ENCODE measurements around the gene CRACDL. TPM values are rescaled to one million over a fixed set of nuclear protein-coding genes. Genes with fewer than 3 reads are reported as not detected.

Gene CRACDL
- total and polyA plus RNA-seq, 2 of the 13 experiments (the other 11 are each of a cell fraction or from before 2014, with no cell fraction given): 0.15 to 0.26 TPM

GRCh38 chr2:98802344-98802743 lies 133.7 kb downstream of the CRACDL start:
- Histone ChIP-seq H3K9ac (ENCODE audit: insufficient read depth, low read depth, low read length) (no peak overlapping the region), H3K27ac (ENCODE audit: extremely low read length, insufficient read depth, low read length) (no peak overlapping the region), H3K79me2 (ENCODE audit: insufficient read depth, low read length) (no peaks in the 10 kb centered on the region), H3K9me3 (ENCODE audit: low read length) (no peaks in the 10 kb centered on the region), H3K4me1 (ENCODE audit: insufficient read depth, low read length) (peaks cover 83% of the 10 kb centered on the region), H3K4me3 (replicated peaks in 1 of 3; ENCODE audit: insufficient read depth in 1 of 3, low read depth in 2 of 3, low read length in 3 of 3) (no peak overlapping the region), H3K4me2 (ENCODE audit: low read depth, low read length) (no peak overlapping the region), H3K36me3 (replicated peaks in 1 of 2; ENCODE audit: control insufficient read depth in 1 of 2, insufficient read depth in 2 of 2, low read length in 2 of 2) (no peaks in the 10 kb centered on the region), H2AFZ (ENCODE audit: low read length) (no peak overlapping the region), H4K20me1 (ENCODE audit: insufficient read depth, low read length) (no peaks in the 10 kb centered on the region), H3K27me3 (ENCODE audit: control insufficient read depth in 1 of 2, insufficient read depth in 2 of 2, low read length in 2 of 2) (no peaks in the 10 kb centered on the region)
- WGBS (ENCODE audit: low lambda C conversion rate): 95% methylated on average over 8 of the region's 8 CpGs
- no peak for ATAC-seq
- POLR2A ChIA-PET: interaction anchor here (2.2 to 3.6 kb wide), 2 partner anchors 67 to 71 kb away, joined by 7 to 35 read pairs; partner anchors contain the start of gene MGAT4A
- intact Hi-C loops (cut with micrococcal nuclease; ENCODE audit: unreplicated experiment) (no loop called here), in situ Hi-C loops (cut with HindIII; ENCODE audit: extremely low pct_ligation_motif_present, low pct_unique_long_range_greater_than_20kb) (no loop called here)
- no peak for DNase-seq (ENCODE audit: low spot score)
- no TSS peak for BruUV-seq (replicated peaks)
- FAIRE-seq: no peak
- CTCF ChIA-PET (ENCODE audit: low intra/inter-chr PET ratio, low total read pairs): no interaction called here
- TF ChIP-seq, protein P1, sequence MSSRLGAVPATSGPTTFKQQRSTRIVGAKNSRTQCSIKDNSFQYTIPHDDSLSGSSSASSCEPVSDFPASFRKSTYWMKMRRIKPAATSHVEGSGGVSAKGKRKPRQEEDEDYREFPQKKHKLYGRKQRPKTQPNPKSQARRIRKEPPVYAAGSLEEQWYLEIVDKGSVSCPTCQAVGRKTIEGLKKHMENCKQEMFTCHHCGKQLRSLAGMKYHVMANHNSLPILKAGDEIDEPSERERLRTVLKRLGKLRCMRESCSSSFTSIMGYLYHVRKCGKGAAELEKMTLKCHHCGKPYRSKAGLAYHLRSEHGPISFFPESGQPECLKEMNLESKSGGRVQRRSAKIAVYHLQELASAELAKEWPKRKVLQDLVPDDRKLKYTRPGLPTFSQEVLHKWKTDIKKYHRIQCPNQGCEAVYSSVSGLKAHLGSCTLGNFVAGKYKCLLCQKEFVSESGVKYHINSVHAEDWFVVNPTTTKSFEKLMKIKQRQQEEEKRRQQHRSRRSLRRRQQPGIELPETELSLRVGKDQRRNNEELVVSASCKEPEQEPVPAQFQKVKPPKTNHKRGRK (CRISPR knock-in tag; IDR thresholded peaks at IDR 0.05): no peak
- TF ChIP-seq ZNF224 (CRISPR knock-in tag; IDR thresholded peaks at IDR 0.05) (no peak), ZNF484 (CRISPR knock-in tag; IDR thresholded peaks at IDR 0.05; ENCODE audit: borderline replicate concordance, low read depth) (no peak), ZBTB2 (CRISPR knock-in tag; IDR thresholded peaks at IDR 0.05; ENCODE audit: low read depth) (no peak), ZNF274 (CRISPR knock-in tag; IDR thresholded peaks at IDR 0.05) (no peak), SOX6 (IDR thresholded peaks at IDR 0.05) (no peak), SOX6 (CRISPR knock-in tag; IDR thresholded peaks at IDR 0.05) (no peak), TCF7 (IDR thresholded peaks at IDR 0.05; ENCODE audit: low read depth) (no peak), FOSL1 (CRISPR knock-in tag; IDR thresholded peaks at IDR 0.05; ENCODE audit: borderline replicate concordance) (no peak), ZNF713 (CRISPR knock-in tag; IDR thresholded peaks at IDR 0.05) (no peak), ZNF800 (CRISPR knock-in tag; IDR thresholded peaks at IDR 0.05) (no peak), ZNF558 (CRISPR knock-in tag; IDR thresholded peaks at IDR 0.05; ENCODE audit: borderline replicate concordance) (no peak)
- TF ChIP-seq, protein P2, sequence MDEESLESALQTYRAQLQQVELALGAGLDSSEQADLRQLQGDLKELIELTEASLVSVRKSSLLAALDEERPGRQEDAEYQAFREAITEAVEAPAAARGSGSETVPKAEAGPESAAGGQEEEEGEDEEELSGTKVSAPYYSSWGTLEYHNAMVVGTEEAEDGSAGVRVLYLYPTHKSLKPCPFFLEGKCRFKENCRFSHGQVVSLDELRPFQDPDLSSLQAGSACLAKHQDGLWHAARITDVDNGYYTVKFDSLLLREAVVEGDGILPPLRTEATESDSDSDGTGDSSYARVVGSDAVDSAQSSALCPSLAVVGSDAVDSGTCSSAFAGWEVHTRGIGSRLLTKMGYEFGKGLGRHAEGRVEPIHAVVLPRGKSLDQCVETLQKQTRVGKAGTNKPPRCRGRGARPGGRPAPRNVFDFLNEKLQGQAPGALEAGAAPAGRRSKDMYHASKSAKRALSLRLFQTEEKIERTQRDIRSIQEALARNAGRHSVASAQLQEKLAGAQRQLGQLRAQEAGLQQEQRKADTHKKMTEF (CRISPR knock-in tag; IDR thresholded peaks at IDR 0.05): no peak
- TF ChIP-seq, protein P3, sequence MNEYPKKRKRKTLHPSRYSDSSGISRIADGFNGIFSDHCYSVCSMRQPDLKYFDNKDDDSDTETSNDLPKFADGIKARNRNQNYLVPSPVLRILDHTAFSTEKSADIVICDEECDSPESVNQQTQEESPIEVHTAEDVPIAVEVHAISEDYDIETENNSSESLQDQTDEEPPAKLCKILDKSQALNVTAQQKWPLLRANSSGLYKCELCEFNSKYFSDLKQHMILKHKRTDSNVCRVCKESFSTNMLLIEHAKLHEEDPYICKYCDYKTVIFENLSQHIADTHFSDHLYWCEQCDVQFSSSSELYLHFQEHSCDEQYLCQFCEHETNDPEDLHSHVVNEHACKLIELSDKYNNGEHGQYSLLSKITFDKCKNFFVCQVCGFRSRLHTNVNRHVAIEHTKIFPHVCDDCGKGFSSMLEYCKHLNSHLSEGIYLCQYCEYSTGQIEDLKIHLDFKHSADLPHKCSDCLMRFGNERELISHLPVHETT (CRISPR knock-in tag; conservative IDR thresholded peaks at IDR 0.05): no peak
